ENCODE results near the gene CNPY3. TPM values are rescaled to one million over a fixed set of nuclear protein-coding genes. Genes with fewer than 3 reads are reported as not detected.

The CNPY3 gene
- total and polyA plus RNA-seq, 10 of the 15 experiments (the other 5 are each of a cell fraction or from before 2014, with no cell fraction given), result 7.2 to 102 (median 73.6) TPM

GRCh38 chr6:42928986-42929820, at the start of gene CNPY3 (continued):
- TF ChIP-seq POLR2AphosphoS5 (IDR thresholded peaks at IDR 0.05; ENCODE audit: low read length) (peak; percentile 84), IRF4 (IDR thresholded peaks at IDR 0.05; ENCODE audit: low read depth, low read length) (no peak), CTCF (IDR thresholded peaks at IDR 0.05 in 2 of 3, conservative IDR thresholded peaks at IDR 0.05 in 1 of 3; ENCODE audit: control insufficient read depth in 2 of 3, extremely low read depth in 1 of 3, insufficient read depth in 1 of 3, low read depth in 3 of 3, low read length in 3 of 3) (no peak), IKZF2 (IDR thresholded peaks at IDR 0.05) (peak; percentile 63 to 75; a peak in 2 of 4 replicates), RUNX3 (IDR thresholded peaks at IDR 0.05; ENCODE audit: low read length) (peak; percentile 46), TCF3 (IDR thresholded peaks at IDR 0.05; ENCODE audit: borderline replicate concordance, insufficient read depth, low read depth, low read length) (peak; percentile 34; the same call in 1 of the 2 replicates), HDGF (IDR thresholded peaks at IDR 0.05) (peak; percentile 52; the same call in 1 of the 2 replicates), SPI1 (IDR thresholded peaks at IDR 0.05; ENCODE audit: borderline replicate concordance, insufficient read depth, low read depth, low read length) (no peak), TCF7 (IDR thresholded peaks at IDR 0.05; ENCODE audit: borderline replicate concordance) (no peak), GABPA (IDR thresholded peaks at IDR 0.05; ENCODE audit: low read depth) (peak; percentile 74), TBL1XR1 (IDR thresholded peaks at IDR 0.05; ENCODE audit: low read depth, low read length) (no peak), NBN (IDR thresholded peaks at IDR 0.05) (no peak), BCL11A (IDR thresholded peaks at IDR 0.05; ENCODE audit: low read depth, low read length) (no peak), E2F4 (IDR thresholded peaks at IDR 0.05; ENCODE audit: low read depth, low read length) (peak; percentile 87), PKNOX1 (IDR thresholded peaks at IDR 0.05) (no peak; the same call in 1 of the 2 replicates), BCLAF1 (IDR thresholded peaks at IDR 0.05) (no peak), YY1 (IDR thresholded peaks at IDR 0.05; ENCODE audit: low read depth, low read length) (peak; percentile 33; the same call in 1 of the 2 replicates), ETV6 (conservative IDR thresholded peaks at IDR 0.05 in 1 of 2, IDR thresholded peaks at IDR 0.05 in 1 of 2; ENCODE audit: borderline replicate concordance in 1 of 2, low read depth in 1 of 2) (peak in 1 of 2 experiments; percentile 64; a peak in 2 of 4 replicates), SUPT20H (IDR thresholded peaks at IDR 0.05; ENCODE audit: borderline replicate concordance, control insufficient read depth, low read depth, low read length) (no peak), RAD21 (IDR thresholded peaks at IDR 0.05; ENCODE audit: insufficient read depth, low read depth, low read length) (no peak), YBX1 (IDR thresholded peaks at IDR 0.05) (no peak), KAT2A (conservative IDR thresholded peaks at IDR 0.05; ENCODE audit: control insufficient read depth, low read depth, low read length) (no peak), MTA3 (IDR thresholded peaks at IDR 0.05; ENCODE audit: borderline replicate concordance, low read length) (no peak), CHD2 (IDR thresholded peaks at IDR 0.05; ENCODE audit: borderline replicate concordance, low read depth, low read length) (peak; percentile 94)

Data from GM12878 (cell line).